ENCODE data around the gene NT5DC3. TPM values are rescaled to one million over a fixed set of nuclear protein-coding genes. Genes with fewer than 3 reads are reported as not detected.
A peak's percentile ranks its signal among the peaks of the same experiment; 100 is the strongest.

Gene NT5DC3
- 22.4 TPM for total RNA-seq

DNA sequence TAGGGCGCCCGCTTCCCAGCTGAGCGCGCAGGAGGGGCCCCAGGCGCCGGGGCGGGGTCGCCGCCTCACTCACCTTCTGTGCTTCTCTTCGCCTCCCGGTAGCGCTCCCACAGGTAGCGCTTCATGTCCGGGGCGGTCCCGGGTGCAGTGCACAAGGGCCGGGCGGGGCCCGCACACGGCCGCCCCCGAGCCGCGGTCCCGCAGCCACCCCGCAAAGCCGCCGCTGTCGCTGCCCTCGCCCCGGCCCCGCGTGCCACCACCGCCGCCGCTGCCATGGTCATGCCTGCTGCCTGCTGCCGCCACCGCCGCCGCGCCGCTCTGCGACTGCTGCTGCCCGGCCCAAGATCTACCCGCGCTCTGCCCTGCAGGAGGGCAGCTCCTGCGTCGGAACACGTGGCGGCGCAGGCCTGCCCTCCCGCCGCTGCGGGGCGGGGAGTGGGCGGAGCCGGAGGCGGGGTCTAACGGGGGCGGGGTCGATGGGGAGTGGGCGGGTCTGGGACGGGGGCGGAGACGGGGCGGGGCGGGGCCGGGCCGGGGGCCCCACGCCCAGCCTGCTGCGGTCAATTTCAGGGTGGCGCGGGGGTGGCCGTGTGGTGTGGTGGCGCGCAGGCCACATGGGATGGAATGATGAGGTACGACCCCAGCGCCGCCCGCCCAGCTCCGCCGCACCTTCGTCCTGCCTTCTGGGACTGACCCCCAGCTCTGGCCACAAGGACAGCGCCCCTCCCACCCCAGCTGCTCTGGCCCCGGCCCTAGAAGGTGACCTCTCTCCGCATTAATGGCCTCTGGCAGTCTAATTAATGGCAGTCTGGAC lies at the start of gene NT5DC3:
Gene NT5DC3, minus strand, starts transcription at position 359 of the 814 bp plus-strand sequence. Its CDS starts 78 bp downstream, at position 281.
- FAIRE-seq (no peak), DNase-seq (ENCODE audit: low spot score in 2 of 2) (peak; percentile 90 to 92)

- no peak for DNase-seq (ENCODE audit: low spot score in 2 of 2)
- no peak for FAIRE-seq
These were observed 46.7 kb upstream of the NT5DC3 start for GRCh38 chr12:103887738-103888137.

- DNase-seq (ENCODE audit: low spot score in 2 of 2) (no peak), FAIRE-seq (no peak)
These were observed 45.3 kb upstream of the NT5DC3 start for GRCh38 chr12:103886195-103886797.

GRCh38 chr12:103884316-103884715 lies 43.3 kb upstream of the NT5DC3 start:
- DNase-seq (ENCODE audit: low spot score in 2 of 2) (peak in 1 of 2 donors; percentile 40), FAIRE-seq (no peak)

DNA sequence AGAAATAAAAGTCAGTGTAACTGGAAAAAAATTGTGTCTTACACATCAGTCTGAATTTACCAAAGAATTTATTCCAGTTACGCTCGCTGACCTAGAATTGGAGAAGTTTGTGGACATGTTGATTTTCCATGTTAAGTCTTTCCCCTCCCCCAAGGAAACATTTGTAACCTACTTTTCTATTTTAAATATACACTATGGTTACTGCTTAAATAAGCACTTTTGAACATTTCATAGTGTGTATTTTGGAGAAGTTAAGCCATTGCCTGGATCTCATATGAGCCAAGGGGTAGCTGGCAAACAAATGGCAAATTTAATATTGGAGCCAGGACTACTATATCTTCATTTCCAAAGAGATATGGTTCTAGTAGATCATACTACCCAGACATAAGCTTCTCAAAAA lies 42.9 kb upstream of the NT5DC3 start:
- FAIRE-seq = no peak
- DNase-seq (ENCODE audit: low spot score in 2 of 2) = no peak

DNA sequence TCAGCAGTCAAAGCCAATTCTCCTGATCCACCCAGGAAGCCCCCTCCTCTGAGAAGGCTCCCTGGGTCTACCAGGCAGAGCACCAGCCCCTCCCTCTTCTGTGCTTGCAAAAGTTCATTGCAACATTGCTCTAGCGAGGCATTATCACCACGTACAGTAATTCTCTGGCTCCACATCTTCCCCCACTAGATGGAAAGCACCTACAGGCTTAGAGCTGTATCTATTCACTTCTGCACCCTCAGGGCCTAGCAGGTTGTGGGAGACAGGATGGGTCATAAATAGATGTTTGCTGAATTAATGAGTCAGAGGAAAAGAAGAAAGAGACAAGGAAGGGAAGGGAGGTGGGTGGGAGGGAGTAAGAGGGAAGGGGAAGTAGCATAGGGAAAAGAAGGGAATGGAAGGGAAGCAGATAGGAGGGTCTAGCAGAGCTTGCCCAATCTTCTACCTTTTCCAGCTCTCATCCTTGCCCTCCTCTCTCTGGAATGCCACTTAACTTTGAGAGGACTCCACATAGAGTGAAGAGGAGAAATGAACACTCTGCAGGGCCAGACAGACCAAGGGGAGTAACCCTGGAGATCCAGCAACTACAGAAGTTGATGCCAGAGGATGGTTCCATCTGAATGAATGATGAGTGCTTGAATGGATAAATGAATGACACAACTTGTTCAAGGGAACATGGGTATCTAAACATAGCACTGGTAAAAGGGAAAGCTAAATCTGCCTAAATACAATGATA lies 42.0 kb upstream of the NT5DC3 start:
- no peak for DNase-seq (ENCODE audit: low spot score in 2 of 2)
- FAIRE-seq = no peak

DNA sequence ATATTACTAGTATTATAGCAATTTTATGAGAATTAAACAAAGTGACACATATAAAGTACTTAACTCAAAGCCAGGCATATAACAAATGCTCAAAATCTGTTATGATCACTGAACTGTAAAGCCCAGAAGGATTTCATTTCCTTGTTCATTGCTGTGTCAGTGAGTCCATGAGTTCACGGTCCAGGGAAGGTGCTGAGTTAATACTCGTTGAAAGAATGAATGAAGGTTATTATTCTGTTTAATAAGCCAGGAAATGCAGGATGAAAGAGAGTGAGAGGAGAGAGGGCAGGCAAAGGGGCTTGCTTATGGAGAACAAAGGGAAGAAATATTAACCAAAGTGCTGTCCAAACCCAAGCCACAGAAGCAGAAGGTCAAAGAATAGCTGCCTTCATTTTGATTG lies 40.2 kb upstream of the NT5DC3 start:
- no peak for DNase-seq (ENCODE audit: low spot score in 2 of 2)
- FAIRE-seq = no peak

DNA sequence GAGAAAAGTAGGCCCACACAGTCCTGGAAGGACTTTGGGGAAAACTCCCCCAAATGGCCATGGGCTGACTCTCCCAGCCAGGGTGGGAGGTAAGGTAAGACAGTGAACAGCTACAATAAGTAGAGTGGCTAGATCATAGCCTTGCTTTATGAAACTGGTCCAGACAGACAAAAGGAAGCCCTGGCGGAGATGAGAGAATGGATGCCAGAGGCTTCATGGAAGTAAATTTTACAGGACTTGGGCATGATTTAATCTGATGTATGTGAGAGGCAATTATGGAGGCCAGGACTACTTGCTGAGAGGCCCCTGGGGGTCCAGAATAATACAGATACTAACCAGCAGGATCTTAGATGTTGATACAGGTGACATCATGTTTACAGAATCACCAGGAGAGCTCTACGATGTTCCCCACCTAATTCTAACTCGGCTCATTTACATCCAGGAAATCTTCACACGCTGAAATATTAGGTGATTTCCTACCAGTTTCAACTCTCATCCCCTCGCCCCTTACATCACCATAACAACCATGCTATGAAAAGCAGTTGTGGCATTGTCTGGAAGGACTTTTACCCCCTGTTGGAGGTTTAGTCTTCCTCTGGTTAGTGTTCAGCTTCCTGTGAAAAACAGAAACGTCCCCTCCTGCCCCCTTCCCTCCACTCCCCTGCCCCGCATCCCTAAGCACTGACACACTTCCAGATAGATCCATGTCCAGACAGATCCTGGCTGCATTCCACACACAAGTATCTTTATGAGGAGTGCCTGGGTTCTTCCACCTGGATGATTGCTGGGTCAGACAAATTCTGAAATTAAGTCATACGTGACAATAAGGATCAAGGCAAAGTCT lies 39.5 kb upstream of the NT5DC3 start:
- FAIRE-seq (no peak), DNase-seq (ENCODE audit: low spot score in 2 of 2) (no peak)

DNA sequence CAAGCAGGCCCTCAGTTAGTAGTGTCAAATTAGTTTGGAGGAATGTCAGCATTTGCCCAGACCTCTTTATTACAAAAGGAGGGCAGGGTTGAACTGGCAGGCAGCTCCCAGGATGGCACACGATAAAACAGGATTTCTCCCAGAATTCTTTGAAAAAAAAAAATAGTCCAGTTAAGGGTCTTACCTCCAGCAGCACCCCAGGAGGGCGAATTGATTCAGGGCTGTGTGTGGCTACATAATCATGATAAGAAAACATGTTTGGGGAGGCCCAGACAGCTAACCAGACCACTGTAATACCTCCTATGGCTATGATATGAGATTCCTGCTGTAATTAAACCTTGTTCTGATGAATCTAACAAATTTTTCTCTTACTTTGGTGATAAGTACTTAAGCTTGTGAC lies 38.8 kb upstream of the NT5DC3 start:
- no peak for FAIRE-seq
- DNase-seq (ENCODE audit: low spot score in 2 of 2) = no peak

DNA sequence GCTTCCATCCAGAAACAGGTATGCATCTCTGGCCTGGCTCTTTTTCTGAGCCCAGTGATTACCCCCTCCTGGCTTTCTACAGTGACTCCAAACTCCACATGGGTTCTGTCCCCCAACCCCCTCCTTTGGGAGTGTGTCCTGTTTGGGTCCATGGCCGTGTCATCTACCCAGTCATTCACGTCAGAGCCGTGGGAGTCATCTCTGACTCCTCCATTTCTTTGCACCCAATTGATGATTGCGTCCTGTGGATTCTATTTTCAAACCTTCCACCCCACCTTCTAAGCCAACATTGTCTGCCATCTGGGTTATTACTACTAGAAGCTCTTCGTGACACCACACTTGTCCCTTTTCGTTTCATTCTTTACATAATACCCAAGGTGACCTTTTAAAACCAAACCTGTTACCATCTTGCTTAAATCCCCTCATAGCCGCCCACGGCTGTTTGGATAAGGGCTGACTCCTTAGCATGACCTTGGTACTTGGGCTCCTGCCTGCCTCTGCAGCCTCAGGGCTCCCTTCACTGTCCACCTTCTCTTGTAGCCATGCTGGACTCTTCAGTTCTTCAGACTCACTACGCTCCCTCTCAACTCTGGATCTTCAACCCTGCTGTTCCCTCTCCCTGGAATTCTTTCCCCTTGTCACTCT lies 38.1 kb upstream of the NT5DC3 start:
- DNase-seq (ENCODE audit: low spot score in 2 of 2) (no peak), FAIRE-seq (no peak)

GRCh38 chr12:103877934-103878510 lies 37.0 kb upstream of the NT5DC3 start:
- no peak for FAIRE-seq
- DNase-seq (ENCODE audit: low spot score in 2 of 2) = peak in 1 of 2 donors; percentile 42

DNA sequence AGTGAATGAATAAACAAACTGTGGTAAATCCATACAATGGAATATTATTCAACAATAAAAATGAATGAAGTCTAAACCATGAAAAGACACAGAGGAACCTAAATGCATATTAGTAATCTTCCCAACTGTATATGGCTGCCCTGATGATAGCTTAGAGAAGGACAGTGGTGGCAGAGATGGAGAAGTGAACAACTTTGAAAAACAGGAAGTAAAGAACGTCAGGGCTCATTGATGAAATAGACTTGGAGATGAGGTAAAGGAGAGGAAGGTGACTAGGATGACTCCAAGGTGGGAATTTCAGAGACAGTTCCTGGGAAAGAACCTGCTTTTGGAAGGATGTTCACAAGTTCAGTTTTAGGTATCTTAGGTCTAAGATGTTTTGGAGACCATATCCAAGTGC lies 36.3 kb upstream of the NT5DC3 start:
- no peak for DNase-seq (ENCODE audit: low spot score in 2 of 2)
- no peak for FAIRE-seq

DNA sequence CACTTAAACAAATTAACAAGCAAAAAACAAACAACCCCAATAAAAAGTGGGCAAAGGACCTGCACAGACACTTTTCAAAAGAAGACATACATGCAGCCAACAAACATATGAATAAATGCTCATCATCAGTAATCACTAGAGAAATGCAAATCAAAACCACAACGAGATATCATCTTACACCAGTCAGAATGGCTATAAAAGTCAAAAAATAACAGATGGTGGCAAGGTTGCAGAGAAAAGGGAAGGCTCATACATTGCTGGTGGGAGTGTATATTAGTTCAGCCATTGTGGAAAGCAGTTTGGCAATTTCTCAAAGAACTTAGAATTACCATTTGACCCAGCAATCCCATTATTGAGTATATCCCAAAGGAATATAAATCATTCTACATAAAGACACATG lies 34.6 kb upstream of the NT5DC3 start:
- FAIRE-seq (no peak), DNase-seq (ENCODE audit: low spot score in 2 of 2) (no peak)

DNA sequence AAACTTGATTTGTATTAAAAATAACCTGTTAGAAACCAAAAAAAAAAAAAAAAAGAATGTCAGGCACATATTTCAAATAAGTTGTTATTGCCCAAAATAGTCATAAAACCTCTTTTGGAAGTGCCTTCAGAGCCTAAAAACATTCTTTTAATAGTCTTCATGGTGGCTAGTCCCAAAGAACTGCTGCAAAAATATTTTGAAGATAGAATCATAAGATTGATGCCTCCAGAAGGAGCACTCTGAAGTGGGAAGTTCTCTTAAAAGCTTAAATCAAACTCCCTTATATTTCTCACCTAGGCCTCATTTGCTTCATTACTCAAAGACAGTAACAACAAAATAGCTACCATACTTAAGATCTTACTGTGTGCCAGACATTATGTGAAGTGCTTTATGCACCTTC lies 27.2 kb upstream of the NT5DC3 start:
- no peak for DNase-seq (ENCODE audit: low spot score in 2 of 2)
- FAIRE-seq = no peak

- FAIRE-seq (no peak), DNase-seq (ENCODE audit: low spot score in 2 of 2) (no peak)
These were observed 24.2 kb upstream of the NT5DC3 start for GRCh38 chr12:103865151-103865730.

DNA sequence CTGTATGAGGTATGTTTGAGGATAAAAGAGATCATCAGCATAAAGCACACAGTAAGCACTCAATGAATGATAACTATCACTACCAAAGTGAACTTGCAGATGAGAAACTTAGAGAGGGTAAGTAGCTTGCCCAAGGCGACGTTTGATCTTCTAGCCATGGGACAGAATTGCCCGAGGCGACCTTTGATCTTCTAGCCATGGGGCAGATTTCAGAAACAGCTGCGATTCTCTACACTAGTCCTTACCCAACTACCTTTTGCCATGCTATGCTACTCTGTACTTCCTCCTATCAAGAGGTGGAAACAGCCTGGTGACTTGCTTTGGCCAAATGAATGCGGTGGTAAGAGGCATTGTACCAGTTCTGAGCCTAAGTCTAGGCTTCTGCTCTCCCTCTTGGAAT lies 23.7 kb upstream of the NT5DC3 start:
- FAIRE-seq (no peak), DNase-seq (ENCODE audit: low spot score in 2 of 2) (no peak)

- no peak for DNase-seq (ENCODE audit: low spot score in 2 of 2)
- no peak for FAIRE-seq
These were observed 18.0 kb upstream of the NT5DC3 start for GRCh38 chr12:103858953-103859601.

DNA sequence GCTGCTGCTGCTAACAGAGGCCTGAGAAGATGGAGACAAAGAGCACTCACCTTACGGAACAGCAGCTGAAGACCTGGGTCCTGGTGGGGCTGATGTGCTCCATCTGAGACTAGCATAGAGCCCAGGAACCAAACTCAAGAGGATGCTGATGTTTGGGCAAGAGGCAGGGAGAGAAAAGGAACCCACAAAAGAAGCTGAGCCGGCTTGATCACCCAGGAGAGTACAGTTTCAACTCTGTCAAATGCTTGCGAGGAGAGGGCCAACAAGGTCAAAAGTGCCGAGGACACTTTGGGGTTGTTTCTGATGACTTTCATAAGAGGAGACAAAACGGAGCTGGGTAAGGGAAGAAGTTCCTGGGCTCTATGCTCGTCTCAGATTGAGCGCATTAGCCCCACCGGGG lies 17.3 kb upstream of the NT5DC3 start:
- DNase-seq (ENCODE audit: low spot score in 2 of 2) (no peak), FAIRE-seq (no peak)

GRCh38 chr12:103857164-103857563 lies 16.1 kb upstream of the NT5DC3 start:
- no peak for FAIRE-seq
- DNase-seq (ENCODE audit: low spot score in 2 of 2) = no peak
